ENCODE results near the gene UQCRFS1. TPM values are rescaled to one million over a fixed set of nuclear protein-coding genes. Genes with fewer than 3 reads are reported as not detected.
"Not testable (repeated sequence)": the region's sequence is repeated elsewhere in the genome, so short reads cannot be mapped to it uniquely, and the experiment has no call there.

The UQCRFS1 gene
- 167 TPM for total RNA-seq
- long read RNA-seq, transcript UQCRFS1-201 (2 exons, 3,475 nt) = major isoform, 1,299 of 1,304 reads
- long read RNA-seq, partial matches to known transcripts = 3 of 1,304 reads
- long read RNA-seq, other reads (novel, unspliced or antisense) = 2 of 1,304 reads

DNA sequence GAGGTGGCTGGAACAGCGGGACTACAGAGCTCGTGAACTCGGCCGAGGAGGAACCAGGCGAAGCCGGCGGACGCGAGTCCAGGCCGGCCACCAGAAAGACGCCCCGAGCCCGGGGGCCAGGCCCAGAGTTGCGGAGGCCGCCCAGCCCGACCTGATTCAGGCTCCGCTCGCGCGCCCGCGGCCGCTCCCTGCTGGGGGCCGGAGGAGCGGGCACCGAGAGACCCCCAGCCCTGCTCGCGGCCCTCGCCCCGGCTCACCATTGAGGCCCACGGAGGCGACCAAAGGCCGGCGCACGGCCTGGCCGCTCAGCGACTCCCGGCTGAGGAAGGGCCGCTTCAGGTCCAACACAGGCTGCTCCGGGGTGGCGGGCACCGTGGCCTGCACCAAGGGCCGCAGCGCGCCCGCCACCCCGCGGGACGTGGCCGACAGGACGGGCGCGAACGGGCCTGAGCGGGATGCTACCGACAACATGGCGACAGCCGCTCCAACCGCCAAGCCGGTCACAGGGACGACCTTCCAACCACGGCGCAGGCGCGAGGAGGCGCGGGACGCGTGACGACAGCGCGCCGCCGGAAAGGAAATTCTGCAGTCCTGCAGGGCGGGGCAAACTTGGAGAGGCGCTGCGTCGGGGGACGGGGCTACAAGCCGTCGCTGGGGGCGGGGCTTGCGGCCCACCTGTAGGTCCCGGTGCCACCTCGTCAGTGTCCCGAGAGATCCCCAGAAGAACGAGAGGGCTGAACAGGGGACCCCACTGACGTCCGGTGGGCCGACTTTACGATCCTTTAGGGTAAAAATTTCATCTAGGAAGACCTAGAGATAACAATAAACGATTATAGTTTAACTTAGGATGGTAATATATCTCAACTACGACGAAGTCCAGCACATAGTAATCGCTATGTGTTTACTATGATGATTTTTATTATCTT is at the start of gene UQCRFS1:
Gene UQCRFS1 (minus strand): TSS at position 504 of the 926 bp plus-strand sequence. CDS start 33 bp downstream, at position 471.
- intact Hi-C loops (cut with DNase I) = no loop called here
- ATAC-seq (ENCODE audit: poor library complexity) (peak; percentile 99), DNase-seq (peak; percentile 97)

DNA sequence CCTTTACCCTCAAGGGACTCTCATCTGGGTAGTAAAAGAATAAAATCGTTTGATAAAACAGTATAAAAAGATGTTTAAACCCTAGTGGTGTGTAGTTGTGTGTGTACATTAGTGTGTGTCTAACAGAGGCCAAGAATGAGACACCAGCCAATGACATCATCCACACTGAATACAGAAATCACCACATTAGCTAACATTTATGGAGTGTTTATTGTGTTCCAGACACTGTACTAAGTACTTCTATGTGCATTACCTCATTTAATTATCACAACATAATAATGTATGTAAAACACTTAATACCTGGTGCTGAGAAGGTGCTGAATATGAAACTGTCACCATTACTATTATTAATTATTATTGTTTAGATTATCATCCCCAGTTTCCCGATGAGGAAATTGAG is 49.1 kb upstream of the UQCRFS1 start:
- ATAC-seq (ENCODE audit: poor library complexity) = no peak
- intact Hi-C loops (cut with DNase I) = loop anchor here (5.0 kb wide), 1 partner anchor 525 kb away; no protein-coding TSS in a partner anchor

DNA sequence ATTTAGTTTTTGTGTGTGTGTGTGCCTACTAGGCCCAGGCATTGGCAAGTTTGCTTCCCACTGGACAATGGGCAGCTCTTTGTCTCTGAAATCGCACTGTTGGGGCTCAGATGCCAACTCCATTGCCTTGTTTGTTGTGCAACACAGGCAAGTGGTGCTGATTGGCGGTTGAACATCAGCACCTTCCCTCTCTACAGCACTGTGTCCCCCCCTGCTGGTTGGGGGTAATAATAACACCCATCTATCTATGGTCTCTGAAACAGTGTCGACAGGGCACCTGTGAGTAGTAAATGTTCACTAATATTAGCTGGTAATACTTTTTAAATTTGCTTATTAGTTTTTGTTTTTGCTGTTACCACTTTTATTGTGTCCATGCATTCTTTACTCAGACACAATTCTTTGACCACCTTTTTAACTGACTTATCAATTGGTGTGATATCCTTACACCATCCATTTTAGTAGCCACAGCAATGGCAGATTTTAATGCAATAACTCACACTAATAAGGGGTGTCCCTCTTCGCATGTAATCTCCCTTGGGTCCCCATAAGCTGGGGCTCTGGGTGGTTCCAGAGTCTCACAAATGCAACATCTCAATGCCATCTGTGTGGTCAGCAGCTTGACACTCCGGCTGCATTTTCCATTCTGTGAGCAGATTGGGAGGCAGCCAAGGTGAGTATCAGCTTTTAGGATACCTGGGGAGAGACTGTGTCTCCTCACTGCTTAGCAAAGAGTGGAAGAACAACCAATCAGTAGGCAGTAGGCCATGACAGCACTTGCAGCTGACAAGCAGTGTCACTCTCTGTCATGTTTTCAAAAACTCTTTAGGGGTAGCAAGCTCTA is 47.7 kb upstream of the UQCRFS1 start:
- intact Hi-C loops (cut with DNase I) = loop anchor here (5.0 kb wide), 1 partner anchor 523 kb away; no protein-coding TSS in a partner anchor
- DNase-seq = no peak
- no peak for ATAC-seq (ENCODE audit: poor library complexity)

More for the DNA sequence above, 49.1 kb upstream of the UQCRFS1 start:
- no peak for DNase-seq

- DNase-seq (no peak), ATAC-seq (ENCODE audit: poor library complexity) (peak; percentile 22)
- intact Hi-C loops (cut with DNase I) = loop anchor here (5.0 kb wide), 1 partner anchor 523 kb away; no protein-coding TSS in a partner anchor
Measured at GRCh38 chr19:29259867-29260281, 46.9 kb upstream of the UQCRFS1 start.

- intact Hi-C loops (cut with DNase I) = no loop called here
- no peak for DNase-seq
- ATAC-seq (ENCODE audit: poor library complexity) = no peak
Measured at GRCh38 chr19:29259153-29259552, 46.2 kb upstream of the UQCRFS1 start.

- DNase-seq (no peak), ATAC-seq (ENCODE audit: poor library complexity) (no peak)
- intact Hi-C loops (cut with DNase I) = no loop called here
Measured at GRCh38 chr19:29256516-29256915, 43.6 kb upstream of the UQCRFS1 start.

DNA sequence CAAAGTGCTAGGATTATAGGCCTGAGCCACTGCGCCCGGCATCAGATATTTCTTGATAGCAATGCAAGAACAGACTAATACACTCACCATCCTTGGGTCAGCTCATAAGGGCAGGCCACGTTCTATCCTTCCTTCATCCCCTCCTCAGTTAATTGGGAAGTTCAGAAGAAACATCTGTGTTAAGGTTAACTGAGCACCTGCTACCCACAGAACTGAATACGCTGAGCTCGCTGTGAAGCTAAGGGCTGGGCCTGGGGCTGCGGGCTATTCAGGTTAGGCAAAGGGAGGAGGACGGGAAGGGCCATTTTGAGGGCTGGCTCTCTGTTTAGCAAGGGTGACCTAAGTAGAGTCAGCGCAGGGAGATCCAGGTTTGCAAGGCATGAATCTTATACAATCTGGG is 43.0 kb upstream of the UQCRFS1 start:
- ATAC-seq (ENCODE audit: poor library complexity) (no peak), DNase-seq (no peak)
- intact Hi-C loops (cut with DNase I) = no loop called here

DNA sequence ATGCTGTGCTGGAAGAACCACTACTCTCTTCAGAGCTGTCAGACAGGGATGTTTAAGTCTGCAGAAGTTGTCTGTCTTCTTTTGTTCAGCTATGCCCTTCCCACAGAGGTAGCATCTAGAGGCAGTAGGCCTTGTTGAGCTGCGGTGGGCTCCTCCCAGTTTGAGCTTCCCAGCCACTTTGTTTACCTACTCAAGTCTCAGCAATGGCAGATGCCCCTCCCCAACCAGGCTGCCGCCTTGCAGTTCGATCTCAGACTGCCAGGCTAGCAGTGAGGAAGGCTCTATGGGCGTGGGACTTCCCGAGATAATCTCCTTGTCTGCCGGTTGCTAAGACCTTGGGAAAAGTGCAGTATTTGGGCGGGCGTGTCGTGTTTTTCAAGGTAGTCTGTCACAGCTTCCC is 42.1 kb upstream of the UQCRFS1 start:
- ATAC-seq (ENCODE audit: poor library complexity) (no peak), DNase-seq (no peak)
- intact Hi-C loops (cut with DNase I) = no loop called here

GRCh38 chr19:29249798-29250197 is 36.8 kb upstream of the UQCRFS1 start:
- intact Hi-C loops (cut with DNase I); DNase-seq; ATAC-seq (ENCODE audit: poor library complexity): not testable (repeated sequence)

- no peak for DNase-seq
- ATAC-seq (ENCODE audit: poor library complexity) = no peak
- intact Hi-C loops (cut with DNase I) = no loop called here
Measured at GRCh38 chr19:29248332-29248844, 35.4 kb upstream of the UQCRFS1 start.

- intact Hi-C loops (cut with DNase I) = no loop called here
- ATAC-seq (ENCODE audit: poor library complexity) = peak; percentile 68
- no peak for DNase-seq
Measured at GRCh38 chr19:29247872-29248271, 34.9 kb upstream of the UQCRFS1 start.

GRCh38 chr19:29247471-29247870 is 34.5 kb upstream of the UQCRFS1 start:
- ATAC-seq (ENCODE audit: poor library complexity) (no peak), DNase-seq (no peak)
- intact Hi-C loops (cut with DNase I) = no loop called here

DNA sequence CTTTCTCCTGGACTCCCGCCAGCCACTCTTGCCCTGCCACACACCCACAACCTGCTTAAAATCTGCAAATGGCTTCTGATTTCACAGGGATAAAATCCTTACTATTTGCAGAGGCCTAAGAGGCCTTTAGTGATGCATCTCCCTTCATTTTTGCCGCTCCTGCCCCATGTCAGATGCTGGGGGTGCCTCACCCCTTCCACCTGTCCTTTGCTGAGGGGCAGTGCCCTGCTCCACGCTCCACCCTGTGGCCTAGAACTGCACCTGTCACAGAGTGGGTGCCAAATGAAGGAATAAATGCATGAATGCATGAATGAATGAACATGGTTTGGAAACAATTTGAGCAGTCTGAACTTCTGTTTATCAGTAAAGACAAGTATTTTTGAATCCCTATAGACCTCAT is 34.1 kb upstream of the UQCRFS1 start:
- DNase-seq = no peak
- no peak for ATAC-seq (ENCODE audit: poor library complexity)
- intact Hi-C loops (cut with DNase I) = no loop called here

DNA sequence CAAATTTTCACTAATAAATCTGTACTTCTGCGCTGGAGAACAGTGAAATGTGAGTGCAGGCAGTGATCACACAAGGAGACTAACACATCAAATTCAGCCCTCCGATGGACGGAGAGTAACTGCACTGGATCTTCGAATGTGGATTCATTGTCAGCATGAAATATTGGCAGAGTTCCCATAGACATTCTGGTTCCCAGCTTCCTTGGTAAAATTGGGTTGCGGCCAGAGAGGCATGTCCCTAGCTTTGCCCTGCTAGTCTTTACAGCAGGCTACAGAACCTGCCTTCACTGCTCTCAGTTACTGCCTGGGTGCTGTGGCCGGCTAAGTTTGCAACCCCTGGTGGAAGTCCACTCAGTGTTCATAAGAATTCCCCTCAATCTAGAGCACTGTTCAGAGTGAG is 32.3 kb upstream of the UQCRFS1 start:
- intact Hi-C loops (cut with DNase I) = no loop called here
- ATAC-seq (ENCODE audit: poor library complexity) = peak; percentile 27
- DNase-seq = no peak

GRCh38 chr19:29241324-29241723 is 28.4 kb upstream of the UQCRFS1 start:
- ATAC-seq (ENCODE audit: poor library complexity) = no peak

DNA sequence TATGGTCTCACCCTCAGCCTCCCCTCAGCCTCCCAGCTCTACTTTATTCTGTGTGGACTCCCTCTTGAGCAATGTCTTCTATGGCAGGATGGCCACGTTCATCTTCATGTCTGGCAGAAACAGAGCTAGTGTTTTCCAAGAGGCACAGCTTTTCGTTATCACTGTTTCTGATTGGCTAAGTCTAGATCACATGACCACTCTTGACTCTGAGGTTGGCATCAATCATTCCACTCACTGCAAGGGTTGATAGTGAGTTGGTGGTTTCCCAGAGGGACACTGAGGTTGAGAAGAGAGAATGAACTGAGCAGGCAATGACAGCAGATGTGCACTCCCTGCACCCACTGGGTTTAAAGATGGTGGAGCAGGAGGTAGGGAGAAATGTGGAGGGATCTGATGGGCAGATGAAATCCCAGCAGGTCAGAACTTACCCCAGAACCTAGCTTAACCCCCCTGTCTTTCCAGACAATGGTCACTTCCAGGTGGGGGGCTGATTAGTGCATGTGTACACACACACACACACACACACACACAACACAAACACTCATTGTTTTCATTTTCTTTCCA is 26.3 kb upstream of the UQCRFS1 start:
- DNase-seq (no peak), ATAC-seq (ENCODE audit: poor library complexity) (no peak)
- intact Hi-C loops (cut with DNase I) = no loop called here

More at GRCh38 chr19:29241324-29241723, 28.4 kb upstream of the UQCRFS1 start:
- intact Hi-C loops (cut with DNase I) = no loop called here
- DNase-seq = no peak

DNA sequence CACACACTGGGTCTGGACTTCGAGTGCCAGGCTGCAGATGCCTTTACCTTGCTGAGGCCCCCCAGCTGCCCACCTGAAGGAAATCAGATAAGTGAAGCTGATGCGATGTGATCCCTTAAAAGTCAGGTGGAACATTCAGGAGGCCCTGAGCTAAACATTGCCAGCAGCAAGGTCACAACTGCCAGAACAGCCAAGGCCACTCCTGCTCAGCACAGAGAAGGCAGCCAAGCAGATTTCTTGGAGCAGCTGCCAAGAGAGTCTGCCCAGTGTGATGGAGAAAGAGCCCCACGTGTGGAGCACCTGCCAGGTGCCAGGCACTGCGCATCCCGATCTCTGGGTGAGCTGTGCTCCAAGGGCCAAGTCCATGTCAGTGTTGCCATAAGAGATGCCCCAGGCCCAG is 20.6 kb upstream of the UQCRFS1 start:
- ATAC-seq (ENCODE audit: poor library complexity) = no peak
- intact Hi-C loops (cut with DNase I) = no loop called here
- no peak for DNase-seq

DNA sequence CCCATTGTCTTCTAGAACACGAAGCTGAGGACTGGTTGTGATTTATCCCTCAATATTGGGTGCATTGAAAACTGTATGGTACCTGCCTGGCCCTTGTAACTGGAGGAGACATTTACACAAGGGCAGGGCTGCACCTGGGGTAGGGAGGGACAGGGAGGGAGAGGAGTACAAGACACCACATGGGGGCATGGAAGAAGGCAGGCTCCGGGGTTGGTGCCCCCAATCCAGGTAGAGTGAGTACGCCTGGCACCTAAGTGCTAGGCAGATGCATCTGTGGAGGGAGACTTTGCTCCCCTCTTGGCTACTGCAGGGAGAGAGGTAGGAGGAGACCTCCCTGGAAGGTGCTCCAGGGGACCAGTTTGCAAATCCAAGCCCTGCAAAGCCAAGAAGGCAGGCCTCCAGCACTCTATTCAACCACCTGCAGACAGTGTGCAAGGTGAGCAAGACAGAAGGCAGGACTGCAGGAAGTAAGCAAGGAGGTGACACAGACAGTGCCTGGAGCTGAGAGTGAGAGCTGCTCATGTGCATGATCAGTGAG is 19.4 kb upstream of the UQCRFS1 start:
- intact Hi-C loops (cut with DNase I) = no loop called here
- no peak for DNase-seq
- ATAC-seq (ENCODE audit: poor library complexity) = no peak

All from Right ventricle myocardium superior (tissue), 1 donor.